IMR-90 (cell line): Measurements from ENCODE around the gene EGLN1. TPM values are rescaled to one million over a fixed set of nuclear protein-coding genes. Genes with fewer than 3 reads are reported as not detected.

Experiments
- ATAC-seq: fragments of 200-7000 bp; cut with Tn5 transposase; 2 replicates; pipeline ENCODE4 v1.9.1; 2020; ENCODE audit warnings: low read depth, mild to moderate bottlenecking, moderate library complexity
- BruUV-seq: library from RNA; stranded (reverse); fragments of 400-500 nt; replicated peaks from 2 replicates; lab custom pipeline; 2021; lab: Mats Ljungman, UMichigan
- CTCF ChIA-PET: fragments of 300-600 bp; formaldehyde crosslinking; extraction: SDS; loops from one replicate; lab custom pipeline; 2021; ENCODE audit warnings: antibody characterized with exemption; lab: Yijun Ruan, JAX
- POLR2A ChIA-PET: fragments of 300-600 bp; sonication (Branson Sonifier 250); formaldehyde crosslinking; loops from one replicate; lab custom pipeline; 2022; ENCODE audit warnings: antibody characterized with exemption; ENCODE audit not compliant: unreplicated experiment; lab: Charles Lee
- DNase-seq: peaks from one replicate; pipeline ENCODE4 v3.0.0; 2013
- H2AFZ ChIP-seq: replicated peaks from 2 replicates; pipeline ENCODE3; 2013; ENCODE audit warnings: low read length, mild to moderate bottlenecking; ENCODE audit not compliant: poor library complexity
- H2AK5ac ChIP-seq: 2 replicates; pipeline ENCODE4 v1.6.1; 2013; ENCODE audit warnings: low read depth, low read length, inconsistent platforms
- H2AK9ac ChIP-seq: replicated peaks from 2 replicates; pipeline ENCODE3; 2013; ENCODE audit warnings: mild to moderate bottlenecking, low read depth, low read length, moderate library complexity; ENCODE audit not compliant: poor library complexity
- H2BK120ac ChIP-seq: 2 replicates; pipeline ENCODE4 v1.6.1; 2013; ENCODE audit warnings: low read depth, low read length, inconsistent platforms
- H2BK15ac ChIP-seq: 3 replicates; pipeline ENCODE4 v1.6.1; 2013; ENCODE audit warnings: low read depth, low read length, inconsistent platforms
- H2BK20ac ChIP-seq: 2 replicates; pipeline ENCODE4 v1.6.1; 2013; ENCODE audit warnings: low read depth, mild to moderate bottlenecking, inconsistent platforms, low read length, moderate library complexity
- H2BK5ac ChIP-seq: 2 replicates; pipeline ENCODE4 v1.6.1; 2013; ENCODE audit warnings: mild to moderate bottlenecking, low read depth, low read length, inconsistent platforms; ENCODE audit not compliant: poor library complexity, severe bottlenecking
- H3K14ac ChIP-seq: replicated peaks from 2 replicates; pipeline ENCODE4 v1.6.1; 2013; ENCODE audit warnings: low read depth, low read length, inconsistent platforms
- H3K18ac ChIP-seq: 2 replicates; pipeline ENCODE4 v1.6.1; 2013; ENCODE audit warnings: low read depth, low read length, control low read depth
- H3K23ac ChIP-seq: 2 replicates; pipeline ENCODE4 v1.6.1; 2013; ENCODE audit warnings: low read depth, low read length, inconsistent platforms
- H3K27ac ChIP-seq: 2 replicates; pipeline ENCODE4 v1.5.1; 2013; ENCODE audit warnings: mild to moderate bottlenecking, control low read depth, low read length; ENCODE audit not compliant: insufficient read depth
- H3K27me3 ChIP-seq: 2 replicates; pipeline ENCODE4 v1.6.1; 2013; ENCODE audit warnings: low read length; ENCODE audit not compliant: control insufficient read depth, insufficient read depth
- H3K36me3 ChIP-seq: 2 replicates; pipeline ENCODE4 v1.6.1; 2013; ENCODE audit warnings: low read length, mixed read lengths; ENCODE audit not compliant: control insufficient read depth, insufficient read depth
- H3K4ac ChIP-seq: 2 replicates; pipeline ENCODE4 v1.6.1; 2013; ENCODE audit warnings: low read depth, low read length, inconsistent platforms
- H3K4me1 ChIP-seq: 2 replicates; pipeline ENCODE4 v1.6.1; 2013; ENCODE audit warnings: low read length, mixed read lengths; ENCODE audit not compliant: control insufficient read depth, insufficient read depth
- H3K4me2 ChIP-seq: 2 replicates; pipeline ENCODE4 v1.6.1; 2013; ENCODE audit warnings: low read depth, mild to moderate bottlenecking, control low read depth, low read length, moderate library complexity
- H3K4me3 ChIP-seq: 2 replicates; pipeline ENCODE4 v1.5.1; 2013; ENCODE audit warnings: low read depth, mild to moderate bottlenecking, control low read depth, low read length, moderate library complexity; ENCODE audit not compliant: insufficient read depth
- H3K56ac ChIP-seq: 2 replicates; pipeline ENCODE4 v1.6.1; 2013; ENCODE audit warnings: low read length, inconsistent platforms; ENCODE audit not compliant: insufficient read depth; ENCODE audit errors: extremely low read depth
- H3K79me1 ChIP-seq, 2 experiments: 2 replicates each; pipeline ENCODE4 v1.6.1; 2013; ENCODE audit warnings: low read length in 2 of 2, inconsistent platforms in 1 of 2, low read depth in 1 of 2
- H3K9ac ChIP-seq: 2 replicates; pipeline ENCODE4 v1.6.1; 2013; ENCODE audit warnings: low read depth, low read length, control low read depth
- H3K9me1 ChIP-seq: 2 replicates; pipeline ENCODE4 v1.6.1; 2013; ENCODE audit warnings: low read length, inconsistent platforms; ENCODE audit not compliant: insufficient read depth
- H3K9me3 ChIP-seq: 2 replicates; pipeline ENCODE4 v1.6.1; 2013; ENCODE audit warnings: low read length; ENCODE audit not compliant: control insufficient read depth, insufficient read depth
- H4K20me1 ChIP-seq: 2 replicates; pipeline ENCODE4 v1.6.1; 2013; ENCODE audit warnings: low read length, inconsistent platforms; ENCODE audit not compliant: insufficient read depth
- H4K5ac ChIP-seq: 2 replicates; pipeline ENCODE4 v1.6.1; 2013; ENCODE audit warnings: mild to moderate bottlenecking, low read depth, low read length, control low read depth
- H4K8ac ChIP-seq, 2 experiments: 2 replicates each; pipeline ENCODE4 v1.6.1; 2013; ENCODE audit warnings: low read depth in 2 of 2, low read length in 2 of 2, control low read depth in 1 of 2, inconsistent platforms in 1 of 2
- H4K91ac ChIP-seq: 2 replicates; pipeline ENCODE4 v1.6.1; 2013; ENCODE audit warnings: low read depth, low read length, inconsistent platforms; ENCODE audit not compliant: insufficient read depth
- BHLHE40 ChIP-seq: fragments of 150-350 bp; IDR thresholded peaks from 2 replicates; pipeline ENCODE4 v1.6.1; 2016; ENCODE audit warnings: mild to moderate bottlenecking, low read depth, low read length
- CEBPB ChIP-seq: IDR thresholded peaks from 2 replicates; pipeline ENCODE4 v1.6.1; 2012; ENCODE audit warnings: low read depth, low read length, improper control_type of control experiment
- CHD1 ChIP-seq: IDR thresholded peaks from 2 replicates; pipeline ENCODE4 v1.6.1; 2012; ENCODE audit warnings: low read depth, low read length, improper control_type of control experiment
- FOS ChIP-seq: fragments of 150-350 bp; IDR thresholded peaks from 2 replicates; pipeline ENCODE4 v1.6.1; 2016; ENCODE audit warnings: low read depth, low read length
- MAZ ChIP-seq: IDR thresholded peaks from 2 replicates; pipeline ENCODE4 v1.6.1; 2012; ENCODE audit warnings: low read depth, mild to moderate bottlenecking, low read length, improper control_type of control experiment, moderate library complexity, borderline replicate concordance
- POLR2A ChIP-seq: IDR thresholded peaks from 2 replicates; pipeline ENCODE4 v1.6.1; 2012; ENCODE audit warnings: mild to moderate bottlenecking, low read depth, low read length
- RCOR1 ChIP-seq: IDR thresholded peaks from 2 replicates; pipeline ENCODE4 v1.6.1; 2012; ENCODE audit warnings: mild to moderate bottlenecking, low read length, improper control_type of control experiment; ENCODE audit not compliant: insufficient replicate concordance
- RFX5 ChIP-seq: IDR thresholded peaks from 2 replicates; pipeline ENCODE4 v1.8.0; 2012; ENCODE audit warnings: low read depth, mild to moderate bottlenecking, low read length, moderate library complexity
- WGBS, 2 experiments: methylation state at CpG; one replicate each; pipeline versions ENCODE4 v1.1.5 to v1.1.7; 2013; ENCODE audit warnings: missing lambda C conversion rate in 2 of 2; ENCODE audit not compliant: insufficient read length in 1 of 2; ENCODE audit errors: extremely low coverage in 2 of 2; 5-methylcytosine and 5-hydroxymethylcytosine counted together
- dilution Hi-C: fragments of 300-500 bp; cut with HindIII; formaldehyde crosslinking; loops from one replicate; pipeline ENCODE4 v1.14.3; 2018; ENCODE audit warnings: low sequenced_read_pairs; ENCODE audit not compliant: unreplicated experiment
- in situ Hi-C: fragments of 300-500 bp; cut with MboI; formaldehyde crosslinking; loops from 3 replicates; pipeline ENCODE4 v1.14.3; 2019; ENCODE audit warnings: low sequenced_read_pairs, inconsistent platforms, mixed read lengths
- intact Hi-C: fragments of 100-400 bp; cut with micrococcal nuclease; formaldehyde crosslinking; loops from 2 replicates; pipeline ENCODE4 v1.10.0; 2022
- polyA plus RNA-seq, 3 experiments: library from polyadenylated mRNA; depleted of rRNA; stranded (reverse); fragments of >200 nt; gene quantifications; 2 replicates each; pipeline ENCODE4 v1.2.3, GENCODE V29; 2012; ENCODE audit warnings: low replicate concordance in 1 of 3
- total RNA-seq: library from RNA; depleted of rRNA; stranded (reverse); fragments of >200 nt; gene quantifications from 2 replicates; pipeline ENCODE4 v1.2.3, GENCODE V29; 2012

The EGLN1 gene
- total and polyA plus RNA-seq, 2 of the 4 experiments (the other 2 are of a cell fraction) = 25.7 to 26.9 TPM

GRCh38 chr1:231374394-231374793 is 47.7 kb downstream of the EGLN1 start:
- dilution Hi-C loops = no loop called here
- peaks cover 13% of the 10 kb centered on the region for H3K9me1 ChIP-seq
- H2AK9ac ChIP-seq = no peak overlapping the region
- H4K20me1 ChIP-seq = peaks cover 28% of the 10 kb centered on the region
- no peak overlapping the region for H2BK20ac ChIP-seq
- H4K8ac ChIP-seq = no peak overlapping the region
- ChIA-PET CTCF (interaction anchor here (0.6 to 0.8 kb wide), 3 partner anchors 36 to 63 kb away, joined by 3 to 6 read pairs (median 3); partner anchors contain the start of gene SPRTN), POLR2A (no interaction called here)
- H3K14ac ChIP-seq = no peak overlapping the region
- peaks cover 3% of the 10 kb centered on the region for H3K4me1 ChIP-seq
- no peak overlapping the region for H3K18ac ChIP-seq
- H3K23ac ChIP-seq = peak overlapping the region; percentile 51; the same call in 1 of the 2 replicates
- WGBS, 2 experiments = no CpG with 5 or more reads among the region's 4 CpGs
- no peak overlapping the region for H2BK120ac ChIP-seq
- H2BK5ac ChIP-seq = no peak overlapping the region
- peaks cover 31 to 66% of the 10 kb centered on the region in 2 experiments for H3K79me1 ChIP-seq
- H2AFZ ChIP-seq = no peak overlapping the region
- no peaks in the 10 kb centered on the region for H3K27me3 ChIP-seq
- intact Hi-C loops = no loop called here
- no TSS peak for BruUV-seq
- ATAC-seq (no peak), DNase-seq (no peak)
- H3K4me2 ChIP-seq = no peak overlapping the region
- no peak overlapping the region for H3K4ac ChIP-seq
- no peaks in the 10 kb centered on the region for H3K9me3 ChIP-seq
- H3K4me3 ChIP-seq = no peak overlapping the region
- TF ChIP-seq CEBPB (peak; percentile 1; the same call in 1 of the 2 replicates), RCOR1 (no peak), FOS (no peak), RFX5 (no peak), CHD1 (no peak), MAZ (no peak), POLR2A (no peak), BHLHE40 (no peak)
- no peak overlapping the region for H3K27ac ChIP-seq
- H3K9ac ChIP-seq = no peak overlapping the region
- no peak overlapping the region for H4K91ac ChIP-seq
- in situ Hi-C loops = no loop called here
- no peak overlapping the region for H2BK15ac ChIP-seq
- no peak overlapping the region for H2AK5ac ChIP-seq
- H4K5ac ChIP-seq = no peak overlapping the region
- peaks cover 5% of the 10 kb centered on the region for H3K36me3 ChIP-seq
- no peak overlapping the region for H3K56ac ChIP-seq
